Measurements from ENCODE around the gene TMEM79.
"Not testable (repeated sequence)": the region's sequence is repeated elsewhere in the genome, so short reads cannot be mapped to it uniquely, and the experiment has no call there.

Gene TMEM79

DNA sequence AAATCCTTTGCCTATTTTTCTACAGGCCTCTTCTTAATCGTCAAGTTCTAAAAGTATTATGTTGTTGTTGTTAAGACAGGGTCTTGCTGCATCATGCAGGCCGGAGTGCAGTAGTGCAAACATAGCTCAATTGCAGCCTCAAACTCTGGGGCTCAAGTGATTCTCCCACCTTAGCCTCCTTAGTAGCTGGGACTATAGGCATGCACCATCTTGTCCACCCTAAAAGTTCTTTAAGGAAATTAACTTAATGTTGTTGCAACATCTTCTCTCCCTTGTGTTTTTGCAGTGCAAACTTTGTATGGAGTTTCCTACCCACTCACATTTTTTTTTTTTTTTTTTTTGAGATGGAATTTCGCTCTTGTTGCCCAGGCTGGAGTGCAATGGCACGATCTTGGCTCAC lies 19.1 kb downstream of the TMEM79 start:
- no peak for DNase-seq (ENCODE audit: low read depth in 2 of 2)

DNA sequence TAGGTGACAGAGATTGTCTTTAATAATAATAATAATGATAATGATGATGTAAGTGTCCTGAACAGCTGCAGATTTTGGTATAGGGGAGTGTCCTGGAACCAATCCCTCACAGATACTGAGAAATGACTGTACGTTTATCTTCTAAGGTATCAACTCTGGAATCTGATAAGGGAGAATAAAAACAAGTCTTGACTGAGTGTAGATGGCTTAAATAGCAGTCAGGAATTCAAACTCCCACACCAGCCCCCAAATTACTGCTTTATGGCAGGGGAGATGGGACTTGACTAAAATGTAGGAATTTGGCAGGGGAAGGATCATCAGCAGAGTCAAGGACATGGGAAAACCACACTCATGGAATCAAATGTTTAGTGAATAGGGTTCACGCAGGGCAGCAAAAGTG lies 21.1 kb downstream of the TMEM79 start:
- no peak for DNase-seq (ENCODE audit: low read depth in 2 of 2)

- no peak for DNase-seq (ENCODE audit: low read depth in 2 of 2)
Measured at GRCh38 chr1:156308078-156308477, 24.0 kb downstream of the TMEM79 start.

DNA sequence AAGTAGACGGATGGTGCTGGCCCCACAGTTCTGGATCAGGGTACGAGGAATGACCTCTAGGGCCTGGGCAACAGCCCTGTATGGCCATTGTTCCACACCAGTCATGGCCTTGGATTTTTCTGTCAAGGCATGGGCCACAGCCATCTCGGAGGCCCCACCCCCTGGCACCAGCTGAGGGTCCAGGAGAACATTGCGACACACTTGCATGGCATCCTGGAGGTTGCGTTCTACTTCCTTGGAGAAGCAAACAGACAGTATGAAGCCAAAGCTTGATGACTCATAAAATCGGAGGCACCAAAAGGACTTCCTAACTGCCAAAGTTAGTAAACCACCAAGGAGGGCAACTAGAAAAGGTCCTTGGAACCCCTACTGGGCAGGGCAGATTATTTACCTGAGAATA lies 26.8 kb downstream of the TMEM79 start:
- DNase-seq (ENCODE audit: low read depth in 2 of 2): no peak

- no peak for DNase-seq (ENCODE audit: low read depth in 2 of 2)
Measured at GRCh38 chr1:156316909-156317308, 32.8 kb downstream of the TMEM79 start.

- DNase-seq (ENCODE audit: low read depth in 2 of 2): no peak
Measured at GRCh38 chr1:156319664-156320063, 35.5 kb downstream of the TMEM79 start.

- DNase-seq (ENCODE audit: low read depth in 2 of 2): no peak
Measured at GRCh38 chr1:156320560-156320959, 36.4 kb downstream of the TMEM79 start.

- not testable (repeated sequence) for DNase-seq (ENCODE audit: low read depth in 2 of 2)
Measured at GRCh38 chr1:156323179-156323578, 39.1 kb downstream of the TMEM79 start.

DNA sequence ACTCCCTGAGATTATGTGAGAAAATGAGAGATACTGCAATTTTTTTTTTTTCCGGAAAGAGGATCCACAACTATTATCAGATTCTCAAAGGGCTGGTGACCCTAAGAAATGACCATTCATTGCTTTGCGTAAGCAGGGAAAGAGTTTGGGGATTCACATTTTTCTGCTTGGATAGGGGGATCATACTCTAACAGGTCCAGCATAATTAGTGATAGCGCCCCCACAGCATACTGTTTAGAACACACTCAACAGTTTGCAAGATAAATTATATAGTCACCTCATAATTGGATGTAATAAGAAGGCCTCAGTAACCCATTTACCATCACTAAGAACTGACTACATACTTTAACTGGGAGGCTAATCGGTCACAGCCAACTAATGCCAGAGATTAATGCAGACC lies 52.1 kb downstream of the TMEM79 start:
- DNase-seq (ENCODE audit: low read depth in 2 of 2): no peak

- no peak for DNase-seq (ENCODE audit: low read depth in 2 of 2)
Measured at GRCh38 chr1:156337052-156337887, 53.1 kb downstream of the TMEM79 start.

GRCh38 chr1:156337888-156338179 lies 53.7 kb downstream of the TMEM79 start:
- DNase-seq (ENCODE audit: low read depth in 2 of 2): no peak

GRCh38 chr1:156338180-156338976 lies 54.3 kb downstream of the TMEM79 start, which contains the start of the genes CCT3 and TSACC:
TSS of gene CCT3 (minus strand) at chr1:156338292. CDS start at chr1:156338184, 108 bp downstream.
TSS of gene TSACC (plus strand) at chr1:156338526. CDS start at chr1:156339758, 1,232 bp downstream.
- DNase-seq (ENCODE audit: low read depth in 2 of 2): peak; percentile 98

Data from activated CD8-positive, alpha-beta memory T cell treated with anti-CD3 and anti-CD28 coated beads for 4 hours (primary cell).